ENCODE measurements around the gene SLC4A11.

SLC4A11 gene

GRCh38 chr20:3227936-3228749 lies 10.8 kb downstream of the SLC4A11 start:
- peaks cover 0 to 2% of the 10 kb centered on the region in 2 donors for H3K27me3 ChIP-seq (ENCODE audit: control insufficient read depth in 1 of 2, insufficient read depth in 2 of 2, low read length in 2 of 2)
- no peak overlapping the region for H3K27ac ChIP-seq (ENCODE audit: low read length)
- H3K4me1 ChIP-seq (ENCODE audit: control insufficient read depth, insufficient read depth, low read length): no peaks in the 10 kb centered on the region

GRCh38 chr20:3227506-3227905 lies 11.5 kb downstream of the SLC4A11 start:
- Histone ChIP-seq H3K36me3 (ENCODE audit: control insufficient read depth in 2 of 2, insufficient read depth in 2 of 2, low read length in 2 of 2) (peaks cover 9% of the 10 kb centered on the region in 2 donors), H3K27ac (ENCODE audit: low read length) (no peak overlapping the region), H3K9ac (ENCODE audit: low read length in 2 of 2) (no peak overlapping the region), H3K4me3 (ENCODE audit: low read length in 2 of 2) (no peak overlapping the region), H3K9me3 (ENCODE audit: control insufficient read depth in 2 of 2, low read length in 2 of 2) (no peaks in the 10 kb centered on the region), H3K4me1 (ENCODE audit: control insufficient read depth, insufficient read depth, low read length) (no peaks in the 10 kb centered on the region), H3K27me3 (ENCODE audit: control insufficient read depth in 1 of 2, insufficient read depth in 2 of 2, low read length in 2 of 2) (no peaks in the 10 kb centered on the region)

More at GRCh38 chr20:3227936-3228749, 10.8 kb downstream of the SLC4A11 start:
- Histone ChIP-seq H3K4me3 (ENCODE audit: low read length in 2 of 2) (no peak overlapping the region), H3K9me3 (ENCODE audit: control insufficient read depth in 2 of 2, low read length in 2 of 2) (no peaks in the 10 kb centered on the region), H3K36me3 (ENCODE audit: control insufficient read depth in 2 of 2, insufficient read depth in 2 of 2, low read length in 2 of 2) (peaks cover 5 to 7% of the 10 kb centered on the region in 2 donors), H3K9ac (ENCODE audit: low read length in 2 of 2) (no peak overlapping the region)

GRCh38 chr20:3226864-3227263 lies 12.1 kb downstream of the SLC4A11 start:
- Histone ChIP-seq H3K4me3 (ENCODE audit: low read length in 2 of 2) (no peak overlapping the region), H3K27me3 (ENCODE audit: control insufficient read depth in 1 of 2, insufficient read depth in 2 of 2, low read length in 2 of 2) (no peaks in the 10 kb centered on the region), H3K9ac (ENCODE audit: low read length in 2 of 2) (no peak overlapping the region), H3K36me3 (ENCODE audit: control insufficient read depth in 2 of 2, insufficient read depth in 2 of 2, low read length in 2 of 2) (peaks cover 9 to 10% of the 10 kb centered on the region in 2 donors), H3K4me1 (ENCODE audit: control insufficient read depth, insufficient read depth, low read length) (no peaks in the 10 kb centered on the region), H3K27ac (ENCODE audit: low read length) (no peak overlapping the region), H3K9me3 (ENCODE audit: control insufficient read depth in 2 of 2, low read length in 2 of 2) (no peaks in the 10 kb centered on the region)

GRCh38 chr20:3226093-3226492 lies 12.9 kb downstream of the SLC4A11 start:
- no peak overlapping the region for H3K9ac ChIP-seq (ENCODE audit: low read length in 2 of 2)
- H3K27me3 ChIP-seq (ENCODE audit: control insufficient read depth in 1 of 2, insufficient read depth in 2 of 2, low read length in 2 of 2): no peaks in the 10 kb centered on the region
- no peak overlapping the region for H3K4me3 ChIP-seq (ENCODE audit: low read length in 2 of 2)
- no peaks in the 10 kb centered on the region for H3K9me3 ChIP-seq (ENCODE audit: control insufficient read depth in 2 of 2, low read length in 2 of 2)
- peaks cover 9 to 16% of the 10 kb centered on the region in 2 donors for H3K36me3 ChIP-seq (ENCODE audit: control insufficient read depth in 2 of 2, insufficient read depth in 2 of 2, low read length in 2 of 2)
- H3K27ac ChIP-seq (ENCODE audit: low read length): no peak overlapping the region
- no peaks in the 10 kb centered on the region for H3K4me1 ChIP-seq (ENCODE audit: control insufficient read depth, insufficient read depth, low read length)

- H3K27ac ChIP-seq (ENCODE audit: low read length): no peak overlapping the region
- peaks cover 9 to 20% of the 10 kb centered on the region in 2 donors for H3K36me3 ChIP-seq (ENCODE audit: control insufficient read depth in 2 of 2, insufficient read depth in 2 of 2, low read length in 2 of 2)
- H3K9me3 ChIP-seq (ENCODE audit: control insufficient read depth in 2 of 2, low read length in 2 of 2): no peaks in the 10 kb centered on the region
- H3K4me3 ChIP-seq (ENCODE audit: low read length in 2 of 2): no peak overlapping the region
- H3K9ac ChIP-seq (ENCODE audit: low read length in 2 of 2): no peak overlapping the region
- no peaks in the 10 kb centered on the region for H3K27me3 ChIP-seq (ENCODE audit: control insufficient read depth in 1 of 2, insufficient read depth in 2 of 2, low read length in 2 of 2)
- H3K4me1 ChIP-seq (ENCODE audit: control insufficient read depth, insufficient read depth, low read length): no peaks in the 10 kb centered on the region
These were observed 14.1 kb downstream of the SLC4A11 start for GRCh38 chr20:3224681-3225421.

- H3K27me3 ChIP-seq (ENCODE audit: control insufficient read depth in 1 of 2, insufficient read depth in 2 of 2, low read length in 2 of 2): no peaks in the 10 kb centered on the region
- H3K9ac ChIP-seq (ENCODE audit: low read length in 2 of 2): no peak overlapping the region
- no peak overlapping the region for H3K27ac ChIP-seq (ENCODE audit: low read length)
- H3K4me3 ChIP-seq (ENCODE audit: low read length in 2 of 2): no peak overlapping the region
- H3K36me3 ChIP-seq (ENCODE audit: control insufficient read depth in 2 of 2, insufficient read depth in 2 of 2, low read length in 2 of 2): peaks cover 9 to 20% of the 10 kb centered on the region in 2 donors
- H3K9me3 ChIP-seq (ENCODE audit: control insufficient read depth in 2 of 2, low read length in 2 of 2): no peaks in the 10 kb centered on the region
- H3K4me1 ChIP-seq (ENCODE audit: control insufficient read depth, insufficient read depth, low read length): no peaks in the 10 kb centered on the region
These were observed 14.9 kb downstream of the SLC4A11 start for GRCh38 chr20:3223994-3224680.

- H3K36me3 ChIP-seq (ENCODE audit: control insufficient read depth in 2 of 2, insufficient read depth in 2 of 2, low read length in 2 of 2): peaks cover 9 to 20% of the 10 kb centered on the region in 2 donors
- H3K27ac ChIP-seq (ENCODE audit: low read length): no peak overlapping the region
- no peak overlapping the region for H3K4me3 ChIP-seq (ENCODE audit: low read length in 2 of 2)
- no peaks in the 10 kb centered on the region for H3K27me3 ChIP-seq (ENCODE audit: control insufficient read depth in 1 of 2, insufficient read depth in 2 of 2, low read length in 2 of 2)
- H3K4me1 ChIP-seq (ENCODE audit: control insufficient read depth, insufficient read depth, low read length): peaks cover 1% of the 10 kb centered on the region
- H3K9ac ChIP-seq (ENCODE audit: low read length in 2 of 2): no peak overlapping the region
- no peaks in the 10 kb centered on the region for H3K9me3 ChIP-seq (ENCODE audit: control insufficient read depth in 2 of 2, low read length in 2 of 2)
These were observed 15.4 kb downstream of the SLC4A11 start for GRCh38 chr20:3223651-3223993.

GRCh38 chr20:3222635-3223600 lies 16.1 kb downstream of the SLC4A11 start:
- Histone ChIP-seq H3K4me3 (ENCODE audit: low read length in 2 of 2) (no peak overlapping the region), H3K27me3 (ENCODE audit: control insufficient read depth in 1 of 2, insufficient read depth in 2 of 2, low read length in 2 of 2) (no peaks in the 10 kb centered on the region), H3K36me3 (ENCODE audit: control insufficient read depth in 2 of 2, insufficient read depth in 2 of 2, low read length in 2 of 2) (peaks cover 9 to 20% of the 10 kb centered on the region in 2 donors), H3K9ac (ENCODE audit: low read length in 2 of 2) (no peak overlapping the region), H3K27ac (ENCODE audit: low read length) (no peak overlapping the region), H3K9me3 (ENCODE audit: control insufficient read depth in 2 of 2, low read length in 2 of 2) (no peaks in the 10 kb centered on the region), H3K4me1 (ENCODE audit: control insufficient read depth, insufficient read depth, low read length) (peaks cover 6% of the 10 kb centered on the region)

GRCh38 chr20:3221398-3222226 lies 17.4 kb downstream of the SLC4A11 start:
- Histone ChIP-seq H3K4me1 (ENCODE audit: control insufficient read depth, insufficient read depth, low read length) (peaks cover 6% of the 10 kb centered on the region), H3K9me3 (ENCODE audit: control insufficient read depth in 2 of 2, low read length in 2 of 2) (no peaks in the 10 kb centered on the region), H3K9ac (ENCODE audit: low read length in 2 of 2) (no peak overlapping the region), H3K4me3 (ENCODE audit: low read length in 2 of 2) (no peak overlapping the region), H3K27me3 (ENCODE audit: control insufficient read depth in 1 of 2, insufficient read depth in 2 of 2, low read length in 2 of 2) (no peaks in the 10 kb centered on the region), H3K36me3 (ENCODE audit: control insufficient read depth in 2 of 2, insufficient read depth in 2 of 2, low read length in 2 of 2) (peaks cover 9 to 18% of the 10 kb centered on the region in 2 donors), H3K27ac (ENCODE audit: low read length) (no peak overlapping the region)

Measured in stomach smooth muscle (tissue), 2 donors.